LNCaP clone FGC (cell line): ENCODE data around the gene NCSTN.

Experiments
- DNase-seq: peaks from one replicate; pipeline ENCODE4 v3.0.0-alpha.2; 2011; ENCODE audit warnings: low read depth
- H3K4me3 ChIP-seq: 2 replicates; pipeline ENCODE4 v1.5.1; 2011; ENCODE audit warnings: mild to moderate bottlenecking, low read depth, low read length, control low read depth
- TF ChIP-seq, protein P1 (sequence below): IDR thresholded peaks from 2 replicates; pipeline ENCODE4 v1.5.1; 2012; ENCODE audit warnings: mild to moderate bottlenecking; ENCODE audit not compliant: control insufficient read depth, insufficient read depth; ENCODE audit errors: extremely low read depth

The NCSTN gene

DNA sequence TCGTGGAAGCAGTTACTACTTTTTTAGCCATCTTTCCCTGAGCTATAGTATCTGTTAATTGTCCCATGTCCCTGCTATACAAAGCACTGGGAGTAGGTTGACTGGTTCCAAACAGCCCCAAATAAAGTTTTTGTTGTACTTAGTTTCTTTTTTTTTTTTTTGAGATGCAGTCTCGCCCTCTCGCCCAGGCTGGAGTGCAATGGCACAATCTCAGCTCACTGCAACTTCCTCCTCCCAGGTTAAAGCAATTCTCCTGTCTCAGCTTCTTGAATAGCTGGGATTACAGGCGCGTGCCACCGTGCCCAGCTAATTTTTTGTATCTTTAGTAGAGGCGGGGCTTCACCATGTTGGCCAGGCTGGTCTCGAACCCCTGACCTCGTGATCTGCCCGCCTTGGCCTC lies 3.3 kb downstream of the NCSTN start:
- no peak for DNase-seq
- H3K4me3 ChIP-seq: no peak overlapping the region
- TF ChIP-seq, protein P1, sequence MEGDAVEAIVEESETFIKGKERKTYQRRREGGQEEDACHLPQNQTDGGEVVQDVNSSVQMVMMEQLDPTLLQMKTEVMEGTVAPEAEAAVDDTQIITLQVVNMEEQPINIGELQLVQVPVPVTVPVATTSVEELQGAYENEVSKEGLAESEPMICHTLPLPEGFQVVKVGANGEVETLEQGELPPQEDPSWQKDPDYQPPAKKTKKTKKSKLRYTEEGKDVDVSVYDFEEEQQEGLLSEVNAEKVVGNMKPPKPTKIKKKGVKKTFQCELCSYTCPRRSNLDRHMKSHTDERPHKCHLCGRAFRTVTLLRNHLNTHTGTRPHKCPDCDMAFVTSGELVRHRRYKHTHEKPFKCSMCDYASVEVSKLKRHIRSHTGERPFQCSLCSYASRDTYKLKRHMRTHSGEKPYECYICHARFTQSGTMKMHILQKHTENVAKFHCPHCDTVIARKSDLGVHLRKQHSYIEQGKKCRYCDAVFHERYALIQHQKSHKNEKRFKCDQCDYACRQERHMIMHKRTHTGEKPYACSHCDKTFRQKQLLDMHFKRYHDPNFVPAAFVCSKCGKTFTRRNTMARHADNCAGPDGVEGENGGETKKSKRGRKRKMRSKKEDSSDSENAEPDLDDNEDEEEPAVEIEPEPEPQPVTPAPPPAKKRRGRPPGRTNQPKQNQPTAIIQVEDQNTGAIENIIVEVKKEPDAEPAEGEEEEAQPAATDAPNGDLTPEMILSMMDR: no peak

DNA sequence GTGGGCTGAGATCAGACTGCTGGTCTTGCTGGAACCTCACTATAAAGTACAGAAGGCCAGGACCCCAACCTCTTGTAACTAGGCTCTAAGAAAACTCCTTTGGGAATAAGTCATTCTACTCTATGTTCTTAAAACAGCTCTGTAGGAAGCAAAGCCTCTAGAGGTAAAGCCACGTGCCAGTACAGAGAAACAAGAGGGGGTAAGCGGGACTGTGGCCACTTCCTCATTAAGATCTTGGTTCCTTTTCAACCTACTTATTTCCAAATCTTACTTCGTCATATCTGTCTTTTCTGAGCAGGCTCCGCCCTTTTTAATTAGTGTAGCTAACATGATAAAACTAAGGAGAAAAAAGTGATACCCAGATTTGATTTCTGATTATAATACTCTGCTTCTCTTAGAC lies 3.8 kb downstream of the NCSTN start:
- TF ChIP-seq, protein P1: no peak
- no peak for DNase-seq
- H3K4me3 ChIP-seq: no peak overlapping the region

DNA sequence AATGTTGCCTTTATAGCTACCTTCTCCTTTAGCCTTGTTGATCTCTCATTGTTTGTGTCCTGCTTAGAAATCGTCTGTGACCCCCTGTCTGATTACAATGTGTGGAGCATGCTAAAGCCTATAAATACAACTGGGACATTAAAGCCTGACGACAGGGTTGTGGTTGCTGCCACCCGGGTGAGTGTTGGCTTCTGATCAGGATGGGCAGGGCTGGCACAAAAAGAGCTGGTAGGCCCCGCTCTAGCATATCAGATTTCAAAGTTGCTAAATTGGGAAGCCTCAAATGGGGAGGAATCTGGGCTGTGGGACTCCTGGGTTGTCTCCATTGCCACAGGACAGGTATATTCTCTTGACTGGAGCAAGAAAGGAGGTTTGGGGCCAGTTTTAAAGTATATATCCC lies 8.4 kb downstream of the NCSTN start:
- DNase-seq: no peak
- TF ChIP-seq, protein P1: no peak
- H3K4me3 ChIP-seq: no peak overlapping the region

DNA sequence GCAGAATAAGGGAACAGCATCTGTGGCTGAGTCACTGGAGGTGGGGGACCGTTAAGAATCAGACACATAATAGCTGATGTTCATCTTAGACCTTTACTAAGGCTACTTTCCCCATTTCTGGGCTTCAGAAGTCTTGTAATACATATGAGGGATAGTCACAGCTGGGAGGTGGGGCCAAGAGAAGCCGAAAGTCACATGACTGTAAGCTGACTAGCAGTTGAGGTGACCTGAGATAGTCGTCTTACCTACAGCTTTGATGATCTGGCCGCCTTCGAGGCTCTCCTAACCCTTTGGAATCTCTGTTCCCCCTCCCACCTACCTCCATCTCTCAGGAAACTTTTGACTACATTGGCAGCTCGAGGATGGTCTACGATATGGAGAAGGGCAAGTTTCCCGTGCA lies 9.4 kb downstream of the NCSTN start:
- no peak for DNase-seq
- TF ChIP-seq, protein P1: no peak
- H3K4me3 ChIP-seq: no peak overlapping the region

DNA sequence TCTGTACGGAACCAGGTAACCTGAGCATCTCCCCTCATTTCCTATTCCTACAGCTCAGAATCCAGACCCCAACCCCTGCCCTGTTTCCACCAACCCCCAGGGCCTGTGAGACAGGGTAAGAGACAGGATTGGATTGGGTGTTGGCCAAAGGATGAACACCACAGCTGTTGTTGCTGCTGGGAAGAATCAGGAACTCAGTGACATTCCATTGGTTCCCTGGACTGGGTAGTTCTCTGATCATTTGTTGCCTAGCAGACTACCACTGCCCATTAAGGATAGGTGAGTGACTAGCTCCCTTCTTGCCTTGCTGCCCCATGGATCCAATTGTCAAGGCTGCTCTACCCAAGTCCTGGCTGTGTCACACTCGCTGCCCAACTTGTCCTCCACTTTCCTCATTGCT lies 10.0 kb downstream of the NCSTN start:
- DNase-seq: no peak
- TF ChIP-seq, protein P1: no peak
- H3K4me3 ChIP-seq: no peak overlapping the region

DNA sequence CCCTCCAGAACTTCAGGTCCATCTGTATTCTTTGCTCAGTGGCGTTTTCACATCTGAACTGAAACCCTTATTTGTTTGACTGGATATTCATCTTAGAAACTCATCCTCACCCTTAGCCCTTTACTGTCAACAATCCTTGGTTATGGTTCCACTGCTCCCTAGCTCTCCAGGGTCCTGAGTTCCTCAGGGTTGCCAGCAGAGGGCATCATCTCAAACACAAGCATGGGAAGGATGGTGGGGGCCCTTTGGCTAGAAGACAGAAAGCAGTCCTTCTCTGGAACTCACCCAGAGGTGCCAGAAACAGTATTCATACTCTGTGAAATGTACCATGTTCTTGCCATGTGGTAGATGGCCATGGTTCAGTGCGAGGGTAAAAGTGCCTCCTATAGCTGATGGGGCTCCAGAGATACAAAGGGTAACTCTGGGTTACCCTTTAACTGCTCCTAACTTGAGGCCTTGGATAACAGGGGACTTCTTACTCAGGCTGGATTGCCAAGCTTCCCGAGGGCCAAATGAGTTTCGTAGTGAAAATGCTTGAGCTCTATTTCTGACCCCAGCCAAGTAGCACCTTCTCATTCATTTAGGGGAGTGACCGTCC lies 11.3 kb downstream of the NCSTN start:
- H3K4me3 ChIP-seq: no peak overlapping the region
- TF ChIP-seq, protein P1: peak; percentile 51
- no peak for DNase-seq

DNA sequence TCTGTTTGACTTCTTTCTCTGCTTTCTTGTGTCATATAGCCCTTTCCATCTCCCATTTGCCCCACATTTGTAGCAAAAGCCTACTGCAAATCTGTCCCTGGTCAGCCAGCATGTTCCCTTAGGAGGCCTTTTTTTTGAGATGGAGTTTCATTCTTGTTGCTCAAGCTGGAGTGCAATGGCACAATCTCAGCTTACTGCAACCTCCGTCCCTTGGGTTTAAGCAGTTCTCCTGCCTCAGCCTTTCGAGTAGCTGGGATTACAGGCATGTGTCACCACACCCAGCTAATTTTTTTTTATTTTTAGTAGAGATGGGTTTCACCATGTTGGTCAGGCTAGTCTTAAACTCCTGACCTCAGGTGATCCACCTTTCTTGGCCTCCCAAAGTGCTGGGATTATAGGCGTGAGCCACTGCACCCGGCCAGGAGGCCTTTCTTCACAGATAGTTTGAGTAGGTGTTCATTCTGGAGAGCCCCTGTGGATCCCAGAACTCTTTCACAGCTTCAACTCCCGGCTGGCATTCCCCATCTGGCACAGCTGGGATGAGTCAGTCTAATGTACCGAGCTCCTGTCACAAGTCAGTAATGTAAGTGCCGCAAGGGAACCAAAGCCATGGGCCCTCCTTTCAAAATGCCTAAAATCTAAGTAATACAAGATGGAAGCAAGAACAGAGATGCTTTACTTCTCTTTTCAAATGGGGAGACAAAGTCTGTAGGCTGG lies 14.3 kb downstream of the NCSTN start:
- H3K4me3 ChIP-seq: no peak overlapping the region
- TF ChIP-seq, protein P1: no peak
- DNase-seq: no peak
